ENCODE measurements around the gene MRPL49.

The MRPL49 gene

DNA sequence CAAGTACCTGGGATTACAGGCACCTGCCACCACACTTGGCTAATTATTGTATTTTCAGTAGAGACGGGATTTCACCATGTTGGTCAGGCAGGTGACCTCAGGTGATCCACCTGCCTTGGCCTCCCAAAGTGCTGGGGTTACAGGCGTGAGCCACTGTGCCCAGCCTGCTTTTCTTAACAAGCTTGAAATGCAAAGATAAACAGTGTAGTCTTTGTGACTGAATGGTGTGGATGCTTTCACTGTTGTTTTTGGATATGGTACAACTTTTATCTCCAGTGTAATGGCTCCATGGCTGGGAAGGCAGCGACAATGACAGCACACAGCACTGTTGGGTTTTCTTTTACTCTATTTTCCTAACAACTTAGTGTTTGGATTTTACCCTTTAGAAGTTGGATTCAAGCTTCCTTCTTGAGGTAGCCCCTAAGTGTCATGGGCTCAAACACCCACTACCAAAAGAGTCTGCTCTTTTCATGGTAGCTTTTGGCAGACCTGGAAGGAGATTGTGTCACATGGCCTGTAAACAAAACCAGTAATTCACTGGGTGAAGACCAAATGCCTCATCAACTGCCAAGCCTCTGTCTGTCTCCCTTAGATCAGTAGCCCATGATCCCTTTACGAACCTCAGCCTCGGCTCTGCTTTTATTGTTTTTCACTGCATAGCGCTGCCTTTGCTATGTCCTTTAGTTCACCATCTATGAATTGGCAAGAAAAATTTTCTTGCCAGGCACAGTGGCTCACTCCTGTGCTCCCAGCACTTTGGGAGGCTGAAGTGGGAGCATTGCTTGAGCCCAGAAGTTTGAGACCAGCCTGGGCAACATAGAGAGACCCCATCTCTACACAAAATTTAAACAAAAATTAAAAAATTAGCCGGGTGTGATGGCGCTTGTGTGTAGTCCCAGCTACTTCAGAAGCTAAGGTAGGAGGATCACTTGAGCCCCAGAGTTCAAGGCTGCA lies 19.7 kb upstream of the MRPL49 start:
- Histone ChIP-seq H3K36me3 (ENCODE audit: control insufficient read depth, insufficient read depth, low read length) (peaks cover 1% of the 10 kb centered on the region), H3K27me3 (ENCODE audit: control insufficient read depth, insufficient read depth, low read length) (no peaks in the 10 kb centered on the region), H3K4me3 (ENCODE audit: low read length) (no peak overlapping the region), H3K27ac (ENCODE audit: low read length) (no peak overlapping the region), H3K4me1 (ENCODE audit: control insufficient read depth, insufficient read depth, low read length) (no peaks in the 10 kb centered on the region), H3K9me3 (ENCODE audit: control insufficient read depth, insufficient read depth, low read length) (no peaks in the 10 kb centered on the region)
- no CpG with 5 or more reads among the region's 8 CpGs for whole genome bisulfite sequencing (ENCODE audit: insufficient coverage, insufficient read length)
- DNase-seq (ENCODE audit: low read depth, low spot score), result no peak

DNA sequence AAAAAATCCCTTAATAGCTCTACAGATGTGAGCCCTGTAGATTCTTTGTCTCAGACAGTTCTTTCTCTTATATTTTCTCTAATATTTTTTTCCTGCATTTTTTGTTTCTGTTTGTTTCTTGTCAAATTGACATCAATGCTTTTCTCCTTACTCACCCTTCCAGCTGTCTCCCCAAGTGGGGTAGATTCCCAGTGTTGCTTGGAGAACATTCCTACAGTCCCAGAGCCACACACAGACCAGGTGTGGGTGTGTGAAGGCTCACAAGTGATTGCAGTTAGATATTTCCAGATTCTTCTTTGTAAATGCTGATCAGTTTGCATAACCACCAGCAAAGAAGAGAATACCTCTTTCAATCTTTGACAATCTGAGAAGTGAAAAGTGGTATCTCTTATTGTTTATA lies 18.6 kb upstream of the MRPL49 start:
- Histone ChIP-seq H3K27ac (ENCODE audit: low read length) (no peak overlapping the region), H3K36me3 (ENCODE audit: control insufficient read depth, insufficient read depth, low read length) (peaks cover 12% of the 10 kb centered on the region; the same call in 1 of the 2 replicates), H3K4me1 (ENCODE audit: control insufficient read depth, insufficient read depth, low read length) (no peaks in the 10 kb centered on the region), H3K27me3 (ENCODE audit: control insufficient read depth, insufficient read depth, low read length) (no peaks in the 10 kb centered on the region), H3K4me3 (ENCODE audit: low read length) (no peak overlapping the region), H3K9me3 (ENCODE audit: control insufficient read depth, insufficient read depth, low read length) (no peaks in the 10 kb centered on the region)
- no peak for DNase-seq (ENCODE audit: low read depth, low spot score)

DNA sequence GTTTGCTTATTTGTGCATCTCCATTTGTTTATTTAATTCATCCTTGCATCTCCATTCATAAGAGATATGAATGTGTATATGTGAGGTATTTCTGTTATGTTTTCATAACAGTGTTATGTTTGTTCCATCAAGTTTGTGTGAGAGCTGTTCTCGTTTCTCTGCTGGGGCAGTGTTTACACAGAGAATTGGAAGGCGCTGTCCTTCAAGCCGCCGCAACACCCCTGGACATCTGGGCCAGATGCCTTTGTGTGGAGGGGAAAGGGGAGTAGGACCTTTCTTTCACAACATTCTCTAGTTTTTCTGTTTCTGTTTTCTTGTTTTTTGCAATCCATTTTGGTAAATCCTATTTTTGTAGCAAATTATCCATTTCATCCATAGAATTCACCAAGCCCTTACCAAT lies 17.5 kb upstream of the MRPL49 start:
- no peak overlapping the region for H3K27ac ChIP-seq (ENCODE audit: low read length)
- no peaks in the 10 kb centered on the region for H3K9me3 ChIP-seq (ENCODE audit: control insufficient read depth, insufficient read depth, low read length)
- DNase-seq (ENCODE audit: low read depth, low spot score), result no peak
- H3K27me3 ChIP-seq (ENCODE audit: control insufficient read depth, insufficient read depth, low read length), result no peaks in the 10 kb centered on the region
- peaks cover 19% of the 10 kb centered on the region; the same call in 1 of the 2 replicates for H3K36me3 ChIP-seq (ENCODE audit: control insufficient read depth, insufficient read depth, low read length)
- H3K4me3 ChIP-seq (ENCODE audit: low read length), result no peak overlapping the region
- no CpG with 5 or more reads among the region's 4 CpGs for WGBS (ENCODE audit: insufficient coverage, insufficient read length)
- H3K4me1 ChIP-seq (ENCODE audit: control insufficient read depth, insufficient read depth, low read length), result no peaks in the 10 kb centered on the region

DNA sequence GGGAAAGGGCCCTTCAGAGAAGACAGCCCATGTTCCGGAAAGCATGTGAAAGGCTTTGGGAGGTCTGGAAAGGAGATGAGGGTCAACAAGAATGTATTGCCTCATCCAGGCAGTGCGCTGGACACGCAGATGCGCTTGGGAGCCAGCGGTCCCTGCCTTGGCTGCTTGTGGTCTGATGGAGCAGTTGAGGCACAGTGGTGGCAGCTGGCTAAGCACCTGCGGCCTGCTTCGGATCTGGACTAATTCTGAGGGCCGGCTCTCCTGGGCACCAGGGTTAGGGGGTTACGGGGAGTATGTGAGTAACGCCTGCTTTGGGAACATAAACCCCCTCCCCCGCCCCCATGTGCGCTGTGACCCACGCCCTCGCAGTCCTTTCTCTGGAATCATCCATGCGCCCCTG lies 15.0 kb upstream of the MRPL49 start:
- Histone ChIP-seq H3K36me3 (ENCODE audit: control insufficient read depth, insufficient read depth, low read length) (peaks cover 19% of the 10 kb centered on the region; the same call in 1 of the 2 replicates), H3K9me3 (ENCODE audit: control insufficient read depth, insufficient read depth, low read length) (no peaks in the 10 kb centered on the region), H3K4me1 (ENCODE audit: control insufficient read depth, insufficient read depth, low read length) (peaks cover 2% of the 10 kb centered on the region), H3K27ac (ENCODE audit: low read length) (no peak overlapping the region), H3K27me3 (ENCODE audit: control insufficient read depth, insufficient read depth, low read length) (no peaks in the 10 kb centered on the region), H3K4me3 (ENCODE audit: low read length) (no peak overlapping the region)
- no peak for DNase-seq (ENCODE audit: low read depth, low spot score)
- no CpG with 5 or more reads among the region's 15 CpGs for WGBS (ENCODE audit: insufficient coverage, insufficient read length)

DNA sequence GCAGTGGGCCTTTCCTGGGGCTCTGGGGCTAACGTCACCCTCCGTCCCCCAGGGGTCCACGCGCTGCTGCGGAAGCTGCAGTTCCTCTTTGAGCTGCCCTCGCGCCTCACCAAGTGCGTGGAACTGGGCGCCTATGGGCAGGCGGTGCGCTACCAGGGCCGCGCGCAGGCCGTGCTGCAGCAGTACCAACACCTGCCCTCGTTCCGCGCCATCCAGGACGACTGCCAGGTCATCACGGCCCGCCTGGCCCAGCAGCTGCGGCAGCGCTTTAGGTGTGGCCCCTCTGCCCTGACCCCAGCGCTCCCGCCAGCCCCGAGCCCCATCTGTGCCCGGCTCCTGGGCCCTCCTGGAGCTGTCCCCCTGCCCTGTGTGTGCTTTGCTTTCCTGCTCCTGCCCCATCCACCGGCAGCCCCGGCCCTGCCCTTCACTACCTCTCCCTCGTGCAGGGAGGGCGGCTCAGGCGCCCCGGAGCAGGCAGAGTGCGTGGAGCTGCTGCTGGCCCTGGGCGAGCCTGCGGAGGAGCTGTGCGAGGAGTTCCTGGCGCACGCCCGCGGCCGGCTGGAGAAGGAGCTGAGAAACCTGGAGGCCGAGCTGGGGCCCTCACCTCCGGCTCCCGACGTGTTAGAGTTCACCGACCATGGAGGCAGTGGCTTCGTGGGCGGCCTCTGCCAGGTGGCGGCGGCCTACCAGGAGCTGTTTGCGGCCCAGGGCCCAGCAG lies 14.2 kb upstream of the MRPL49 start:
- no peak overlapping the region for H3K4me3 ChIP-seq (ENCODE audit: low read length)
- no peak for DNase-seq (ENCODE audit: low read depth, low spot score)
- H3K27ac ChIP-seq (ENCODE audit: low read length), result no peak overlapping the region
- H3K9me3 ChIP-seq (ENCODE audit: control insufficient read depth, insufficient read depth, low read length), result no peaks in the 10 kb centered on the region
- H3K36me3 ChIP-seq (ENCODE audit: control insufficient read depth, insufficient read depth, low read length), result peaks cover 19% of the 10 kb centered on the region; the same call in 1 of the 2 replicates
- no peaks in the 10 kb centered on the region for H3K27me3 ChIP-seq (ENCODE audit: control insufficient read depth, insufficient read depth, low read length)
- WGBS (ENCODE audit: insufficient coverage, insufficient read length), result no CpG with 5 or more reads among the region's 52 CpGs
- peaks cover 2% of the 10 kb centered on the region for H3K4me1 ChIP-seq (ENCODE audit: control insufficient read depth, insufficient read depth, low read length)

DNA sequence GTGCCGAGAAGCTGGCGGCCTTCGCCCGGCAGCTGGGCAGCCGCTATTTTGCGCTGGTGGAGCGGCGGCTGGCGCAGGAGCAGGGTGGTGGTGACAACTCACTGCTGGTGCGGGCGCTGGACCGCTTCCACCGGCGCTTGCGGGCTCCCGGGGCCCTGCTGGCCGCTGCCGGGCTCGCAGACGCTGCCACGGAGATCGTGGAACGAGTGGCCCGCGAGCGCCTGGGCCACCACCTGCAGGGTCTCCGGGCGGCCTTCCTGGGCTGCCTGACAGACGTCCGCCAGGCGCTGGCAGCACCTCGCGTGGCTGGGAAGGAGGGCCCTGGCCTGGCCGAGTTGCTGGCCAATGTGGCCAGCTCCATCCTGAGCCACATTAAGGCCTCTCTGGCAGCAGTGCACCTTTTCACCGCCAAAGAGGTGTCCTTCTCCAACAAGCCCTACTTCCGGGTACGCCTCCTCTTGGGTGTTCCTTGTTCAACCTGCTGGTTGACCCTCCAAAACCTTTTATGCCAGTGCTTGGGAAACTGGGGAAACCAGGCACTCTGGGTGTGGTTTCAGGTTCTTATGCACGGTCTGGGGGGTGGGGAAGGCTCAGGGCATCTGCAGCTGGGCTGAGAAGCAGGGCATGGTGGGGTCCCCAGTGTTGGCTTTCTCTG lies 13.5 kb upstream of the MRPL49 start:
- Histone ChIP-seq H3K36me3 (ENCODE audit: control insufficient read depth, insufficient read depth, low read length) (peaks cover 19% of the 10 kb centered on the region; the same call in 1 of the 2 replicates), H3K9me3 (ENCODE audit: control insufficient read depth, insufficient read depth, low read length) (no peaks in the 10 kb centered on the region), H3K4me3 (ENCODE audit: low read length) (no peak overlapping the region), H3K4me1 (ENCODE audit: control insufficient read depth, insufficient read depth, low read length) (peaks cover 2% of the 10 kb centered on the region), H3K27ac (ENCODE audit: low read length) (no peak overlapping the region), H3K27me3 (ENCODE audit: control insufficient read depth, insufficient read depth, low read length) (no peaks in the 10 kb centered on the region)
- WGBS (ENCODE audit: insufficient coverage, insufficient read length), result no CpG with 5 or more reads among the region's 38 CpGs
- no peak for DNase-seq (ENCODE audit: low read depth, low spot score)

DNA sequence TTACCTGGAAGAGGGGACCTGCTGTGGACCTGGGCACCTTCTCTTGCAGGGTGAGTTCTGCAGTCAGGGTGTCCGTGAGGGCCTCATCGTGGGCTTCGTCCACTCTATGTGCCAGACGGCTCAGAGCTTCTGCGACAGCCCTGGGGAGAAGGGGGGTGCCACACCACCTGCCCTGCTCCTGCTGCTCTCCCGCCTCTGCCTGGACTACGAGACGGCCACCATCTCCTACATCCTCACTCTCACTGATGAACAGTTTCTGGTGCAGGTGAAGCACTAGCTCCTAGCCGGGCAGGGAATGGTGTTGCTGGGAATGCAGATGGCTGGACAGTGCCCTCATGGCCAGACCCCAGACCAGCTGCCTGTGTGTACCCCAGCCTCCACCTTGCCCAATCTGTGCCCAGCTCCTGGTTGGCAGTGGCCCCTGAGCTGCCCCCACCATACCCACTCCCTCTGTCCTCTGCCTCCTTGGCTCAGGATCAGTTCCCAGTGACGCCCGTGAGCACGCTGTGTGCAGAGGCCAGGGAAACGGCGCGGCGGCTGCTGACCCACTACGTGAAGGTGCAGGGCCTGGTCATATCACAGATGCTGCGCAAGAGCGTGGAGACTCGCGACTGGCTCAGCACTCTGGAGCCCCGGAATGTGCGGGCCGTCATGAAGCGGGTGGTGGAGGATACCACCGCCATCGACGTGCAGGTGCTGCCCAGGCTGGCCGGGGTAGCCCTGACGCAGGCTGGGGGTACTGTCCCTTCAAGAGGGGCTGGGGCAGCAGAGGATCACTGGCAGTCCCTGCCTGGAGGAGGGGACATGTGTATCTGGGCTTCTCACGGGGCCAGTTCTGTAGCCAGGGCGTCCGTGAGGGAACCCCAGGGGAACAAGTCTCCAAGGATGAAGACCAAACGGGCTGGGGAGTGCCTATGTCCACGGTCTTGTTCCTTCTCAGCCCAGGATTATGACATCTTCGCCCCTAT lies 12.6 kb upstream of the MRPL49 start:
- Histone ChIP-seq H3K27ac (ENCODE audit: low read length) (no peak overlapping the region), H3K27me3 (ENCODE audit: control insufficient read depth, insufficient read depth, low read length) (no peaks in the 10 kb centered on the region), H3K4me3 (ENCODE audit: low read length) (no peak overlapping the region), H3K9me3 (ENCODE audit: control insufficient read depth, insufficient read depth, low read length) (no peaks in the 10 kb centered on the region), H3K36me3 (ENCODE audit: control insufficient read depth, insufficient read depth, low read length) (peaks cover 19% of the 10 kb centered on the region; the same call in 1 of the 2 replicates), H3K4me1 (ENCODE audit: control insufficient read depth, insufficient read depth, low read length) (peaks cover 2% of the 10 kb centered on the region)
- no peak for DNase-seq (ENCODE audit: low read depth, low spot score)
- WGBS (ENCODE audit: insufficient coverage, insufficient read length), result no CpG with 5 or more reads among the region's 36 CpGs

DNA sequence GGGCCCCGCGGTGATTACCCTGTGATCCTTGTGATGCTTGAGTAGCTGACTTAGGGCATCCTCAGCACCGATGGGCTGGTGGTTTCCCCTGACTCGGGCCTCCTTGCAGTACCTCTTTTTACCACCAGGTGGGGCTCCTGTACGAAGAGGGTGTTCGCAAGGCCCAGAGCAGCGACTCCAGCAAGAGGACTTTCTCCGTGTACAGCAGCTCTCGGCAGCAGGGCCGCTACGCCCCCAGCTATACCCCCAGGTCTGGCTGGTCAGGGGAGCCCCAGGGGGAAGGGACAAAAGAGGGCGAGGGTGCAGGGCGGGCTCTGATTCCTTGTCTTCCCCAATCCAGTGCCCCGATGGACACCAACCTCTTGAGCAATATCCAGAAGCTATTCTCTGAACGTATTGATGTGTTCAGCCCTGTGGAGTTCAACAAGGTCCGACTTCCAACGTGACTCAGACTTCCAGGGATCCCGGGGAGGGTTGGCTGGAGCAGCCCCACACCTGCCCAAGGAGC lies 11.7 kb upstream of the MRPL49 start:
- H3K9me3 ChIP-seq (ENCODE audit: control insufficient read depth, insufficient read depth, low read length), result no peaks in the 10 kb centered on the region
- DNase-seq (ENCODE audit: low read depth, low spot score), result no peak
- no peaks in the 10 kb centered on the region for H3K27me3 ChIP-seq (ENCODE audit: control insufficient read depth, insufficient read depth, low read length)
- no CpG with 5 or more reads among the region's 18 CpGs for WGBS (ENCODE audit: insufficient coverage, insufficient read length)
- peaks cover 2% of the 10 kb centered on the region for H3K4me1 ChIP-seq (ENCODE audit: control insufficient read depth, insufficient read depth, low read length)
- H3K27ac ChIP-seq (ENCODE audit: low read length), result no peak overlapping the region
- H3K36me3 ChIP-seq (ENCODE audit: control insufficient read depth, insufficient read depth, low read length), result peaks cover 20% of the 10 kb centered on the region; the same call in 1 of the 2 replicates
- no peak overlapping the region for H3K4me3 ChIP-seq (ENCODE audit: low read length)

DNA sequence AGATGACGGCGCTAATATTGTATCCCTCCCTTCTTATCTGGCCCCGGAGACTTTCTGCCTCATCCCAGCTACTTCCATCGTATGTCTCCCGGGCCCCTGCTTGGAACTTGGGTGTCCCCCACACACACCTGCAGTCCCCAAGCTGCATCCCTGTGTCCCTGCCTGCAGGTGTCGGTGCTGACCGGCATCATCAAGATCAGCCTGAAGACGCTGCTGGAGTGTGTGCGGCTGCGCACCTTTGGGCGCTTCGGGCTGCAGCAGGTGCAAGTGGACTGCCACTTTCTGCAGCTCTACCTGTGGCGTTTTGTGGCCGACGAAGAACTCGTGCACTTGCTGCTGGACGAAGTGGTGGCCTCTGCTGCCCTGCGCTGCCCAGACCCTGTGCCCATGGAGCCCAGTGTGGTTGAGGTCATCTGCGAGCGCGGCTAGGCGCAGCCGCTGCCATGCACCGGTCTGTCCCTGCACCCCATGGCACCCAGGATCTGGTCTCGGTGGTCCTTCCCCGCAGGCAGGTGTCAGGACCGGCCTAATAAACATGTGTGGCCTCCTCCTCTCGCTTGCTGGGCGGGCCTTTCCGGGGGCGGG lies 10.9 kb upstream of the MRPL49 start:
- no CpG with 5 or more reads among the region's 31 CpGs for WGBS (ENCODE audit: insufficient coverage, insufficient read length)
- H3K4me3 ChIP-seq (ENCODE audit: low read length), result no peak overlapping the region
- no peak overlapping the region for H3K27ac ChIP-seq (ENCODE audit: low read length)
- no peaks in the 10 kb centered on the region for H3K27me3 ChIP-seq (ENCODE audit: control insufficient read depth, insufficient read depth, low read length)
- H3K4me1 ChIP-seq (ENCODE audit: control insufficient read depth, insufficient read depth, low read length), result peaks cover 2% of the 10 kb centered on the region
- peaks cover 23% of the 10 kb centered on the region; the same call in 1 of the 2 replicates for H3K36me3 ChIP-seq (ENCODE audit: control insufficient read depth, insufficient read depth, low read length)
- no peaks in the 10 kb centered on the region for H3K9me3 ChIP-seq (ENCODE audit: control insufficient read depth, insufficient read depth, low read length)
- DNase-seq (ENCODE audit: low read depth, low spot score), result no peak

Data from iPS DF 6.9 (cell line).